NCI-H2029 (cell line): ENCODE results near the gene CYTH1.
"Not testable (repeated sequence)": the region's sequence is repeated elsewhere in the genome, so short reads cannot be mapped to it uniquely, and the experiment has no call there.

ENCODE experiments used
- DNase-seq: peaks from one replicate; lab custom pipeline; 2025; lab: John Stamatoyannopoulos, UW

CYTH1 gene

GRCh38 chr17:78788451-78788850 is 6.4 kb upstream of the CYTH1 start:
- DNase-seq, result no peak

- no peak for DNase-seq
Observed at GRCh38 chr17:78787444-78787843, 5.4 kb upstream of the CYTH1 start.

- DNase-seq, result peak; percentile 41
Observed at GRCh38 chr17:78785663-78786057, 3.6 kb upstream of the CYTH1 start.

GRCh38 chr17:78785011-78785662 is 3.1 kb upstream of the CYTH1 start:
- DNase-seq, result no peak

- no peak for DNase-seq
Observed at GRCh38 chr17:78784352-78784751, 2.3 kb upstream of the CYTH1 start.

GRCh38 chr17:78783711-78784324 is 1.7 kb upstream of the CYTH1 start:
- DNase-seq, result no peak

GRCh38 chr17:78781104-78781892 is 775 bp downstream of the CYTH1 start:
- no peak for DNase-seq

- DNase-seq, result no peak
Observed at GRCh38 chr17:78780335-78780734, 1.7 kb downstream of the CYTH1 start.

- DNase-seq, result peak; percentile 26
Observed at GRCh38 chr17:78779850-78780249, 2.2 kb downstream of the CYTH1 start.

- not testable (repeated sequence) for DNase-seq
Observed at GRCh38 chr17:78779286-78779651, 2.8 kb downstream of the CYTH1 start.

- DNase-seq, result no peak
Observed at GRCh38 chr17:78777881-78778280, 4.2 kb downstream of the CYTH1 start.

GRCh38 chr17:78774956-78775571 is 7.0 kb downstream of the CYTH1 start:
- no peak for DNase-seq

GRCh38 chr17:78774453-78774852 is 7.6 kb downstream of the CYTH1 start:
- no peak for DNase-seq

GRCh38 chr17:78771758-78772382 is 10.2 kb downstream of the CYTH1 start:
- DNase-seq, result no peak

GRCh38 chr17:78769196-78769773 is 12.8 kb downstream of the CYTH1 start:
- no peak for DNase-seq

GRCh38 chr17:78767806-78768205 is 14.3 kb downstream of the CYTH1 start:
- DNase-seq, result no peak

- DNase-seq, result no peak
Observed at GRCh38 chr17:78766743-78767294, 15.3 kb downstream of the CYTH1 start.

- DNase-seq, result no peak
Observed at GRCh38 chr17:78766225-78766624, 15.8 kb downstream of the CYTH1 start.

- no peak for DNase-seq
Observed at GRCh38 chr17:78765821-78766220, 16.3 kb downstream of the CYTH1 start.

GRCh38 chr17:78764871-78765270 is 17.2 kb downstream of the CYTH1 start:
- DNase-seq, result no peak

- no peak for DNase-seq
Observed at GRCh38 chr17:78763561-78763960, 18.5 kb downstream of the CYTH1 start.
